Activated naive CD4-positive, alpha-beta T cell treated with anti-CD3 and anti-CD28 coated beads for 36 hours (primary cell): ENCODE results near the gene CFAP74. TPM values are rescaled to one million over a fixed set of nuclear protein-coding genes. Genes with fewer than 3 reads are reported as not detected.

ENCODE experiments used
- CTCF ChIA-PET: fragments of 350-600 bp; sonication (Branson Sonifier 250); formaldehyde crosslinking; loops from one replicate; lab custom pipeline; 2021; ENCODE audit warnings: antibody characterized with exemption; lab: Charles Lee
- DNase-seq: peaks from one replicate; pipeline ENCODE4 v3.0.0-alpha.2; 2020
- H3K27ac Mint-ChIP-seq: one replicate; pipeline ENCODE4 v1.8.0; 2021; ENCODE audit warnings: mild to moderate bottlenecking, mixed read lengths
- H3K27me3 Mint-ChIP-seq: one replicate; pipeline ENCODE4 v1.8.0; 2021; ENCODE audit warnings: low read depth, mixed read lengths
- H3K36me3 Mint-ChIP-seq: one replicate; pipeline ENCODE4 v1.8.0; 2021; ENCODE audit warnings: low read depth, mixed read lengths
- H3K4me1 Mint-ChIP-seq: one replicate; pipeline ENCODE4 v1.8.0; 2021; ENCODE audit warnings: low read depth, mixed read lengths
- H3K4me3 Mint-ChIP-seq: one replicate; pipeline ENCODE4 v1.8.0; 2021; ENCODE audit warnings: mild to moderate bottlenecking, moderate library complexity, mixed read lengths
- H3K9me3 Mint-ChIP-seq: one replicate; pipeline ENCODE4 v1.8.0; 2021; ENCODE audit warnings: mixed read lengths
- intact Hi-C: fragments of 100-400 bp; cut with micrococcal nuclease; formaldehyde crosslinking; loops from one replicate; pipeline ENCODE4 v1.15.1; 2023
- total RNA-seq, 2 experiments: library from RNA; stranded (reverse); gene quantifications; one replicate each; pipeline ENCODE4 v1.2.3, GENCODE V29; 2021

CFAP74 gene
- total RNA-seq, 2 experiments from 2014 or later, result not detected

- H3K36me3 Mint-ChIP-seq, result peaks cover 1% of the 10 kb centered on the region
- H3K27me3 Mint-ChIP-seq, result no peaks in the 10 kb centered on the region
- no peak for DNase-seq
- H3K4me3 Mint-ChIP-seq, result no peak overlapping the region
- intact Hi-C loops, result no loop called here
- H3K27ac Mint-ChIP-seq, result no peak overlapping the region
- CTCF ChIA-PET, result interaction anchor here (0.8 kb wide), 1 partner anchor 98 kb away, joined by 6 read pairs; no protein-coding TSS in a partner anchor
- peaks cover 10% of the 10 kb centered on the region for H3K9me3 Mint-ChIP-seq
- H3K4me1 Mint-ChIP-seq, result peaks cover 3% of the 10 kb centered on the region
Observed at GRCh38 chr1:1946540-1946939, 57.0 kb downstream of the CFAP74 start.

- intact Hi-C loops, result no loop called here
- CTCF ChIA-PET, result interaction anchor here (0.7 to 2.1 kb wide), 2 partner anchors 30 to 101 kb away, joined by 4 to 8 read pairs; no protein-coding TSS in a partner anchor
- H3K27me3 Mint-ChIP-seq, result no peaks in the 10 kb centered on the region
Observed at GRCh38 chr1:1945782-1946393, 57.7 kb downstream of the CFAP74 start.

GRCh38 chr1:1943834-1944570, 59.6 kb downstream of the CFAP74 start:
- peaks cover 3% of the 10 kb centered on the region for H3K4me1 Mint-ChIP-seq
- no peaks in the 10 kb centered on the region for H3K36me3 Mint-ChIP-seq
- no peak overlapping the region for H3K4me3 Mint-ChIP-seq
- DNase-seq, result peak; percentile 57
- CTCF ChIA-PET, result interaction anchor here (0.6 to 2.1 kb wide), 8 partner anchors 12 to 230 kb away, joined by 3 to 9 read pairs (median 4); no protein-coding TSS in a partner anchor
- H3K27ac Mint-ChIP-seq, result no peak overlapping the region
- intact Hi-C loops, result loop anchor here (1.0 kb wide), 1 partner anchor 102 kb away; no protein-coding TSS in a partner anchor
- H3K27me3 Mint-ChIP-seq, result no peaks in the 10 kb centered on the region
- H3K9me3 Mint-ChIP-seq, result no peaks in the 10 kb centered on the region

More at GRCh38 chr1:1945782-1946393, 57.7 kb downstream of the CFAP74 start:
- Mint-ChIP-seq H3K27ac (no peak overlapping the region), H3K4me3 (no peak overlapping the region), H3K36me3 (no peaks in the 10 kb centered on the region), H3K4me1 (peaks cover 3% of the 10 kb centered on the region), H3K9me3 (peaks cover 3% of the 10 kb centered on the region)
- DNase-seq, result no peak

GRCh38 chr1:1942753-1943656, 60.6 kb downstream of the CFAP74 start:
- H3K4me3 Mint-ChIP-seq, result no peak overlapping the region
- no peaks in the 10 kb centered on the region for H3K9me3 Mint-ChIP-seq
- H3K36me3 Mint-ChIP-seq, result no peaks in the 10 kb centered on the region
- DNase-seq, result no peak
- CTCF ChIA-PET, result interaction anchor here (0.5 to 1.6 kb wide), 3 partner anchors 12 to 18 kb away, joined by 3 to 4 read pairs (median 4); no protein-coding TSS in a partner anchor
- H3K27ac Mint-ChIP-seq, result no peak overlapping the region
- intact Hi-C loops, result no loop called here
- H3K4me1 Mint-ChIP-seq, result peaks cover 3% of the 10 kb centered on the region
- H3K27me3 Mint-ChIP-seq, result no peaks in the 10 kb centered on the region

- Mint-ChIP-seq H3K36me3 (no peaks in the 10 kb centered on the region), H3K27me3 (no peaks in the 10 kb centered on the region), H3K27ac (no peak overlapping the region), H3K9me3 (no peaks in the 10 kb centered on the region), H3K4me3 (no peak overlapping the region), H3K4me1 (peaks cover 3% of the 10 kb centered on the region)
- CTCF ChIA-PET, result interaction anchor here (0.6 to 1.5 kb wide), 2 partner anchors 11 to 103 kb away, joined by 3 to 8 read pairs; no protein-coding TSS in a partner anchor
- intact Hi-C loops, result no loop called here
- DNase-seq, result no peak
Observed at GRCh38 chr1:1941868-1942752, 61.5 kb downstream of the CFAP74 start.

- CTCF ChIA-PET, result interaction anchor here (0.6 to 1.5 kb wide), 2 partner anchors 10 to 104 kb away, joined by 3 to 8 read pairs; no protein-coding TSS in a partner anchor
- H3K4me3 Mint-ChIP-seq, result no peak overlapping the region
- peaks cover 3% of the 10 kb centered on the region for H3K4me1 Mint-ChIP-seq
- no peaks in the 10 kb centered on the region for H3K27me3 Mint-ChIP-seq
- DNase-seq, result no peak
- no peaks in the 10 kb centered on the region for H3K9me3 Mint-ChIP-seq
- intact Hi-C loops, result no loop called here
- no peak overlapping the region for H3K27ac Mint-ChIP-seq
- H3K36me3 Mint-ChIP-seq, result no peaks in the 10 kb centered on the region
Observed at GRCh38 chr1:1941211-1941841, 62.3 kb downstream of the CFAP74 start.

- Mint-ChIP-seq H3K4me3 (no peak overlapping the region), H3K36me3 (no peaks in the 10 kb centered on the region), H3K27me3 (no peaks in the 10 kb centered on the region), H3K27ac (no peak overlapping the region), H3K9me3 (peaks cover 4% of the 10 kb centered on the region), H3K4me1 (peaks cover 3% of the 10 kb centered on the region)
- DNase-seq, result no peak
- intact Hi-C loops, result no loop called here
- CTCF ChIA-PET, result no interaction called here
Observed at GRCh38 chr1:1940123-1940425, 63.5 kb downstream of the CFAP74 start.

- DNase-seq, result no peak
- no peak overlapping the region for H3K4me3 Mint-ChIP-seq
- no peaks in the 10 kb centered on the region for H3K27me3 Mint-ChIP-seq
- intact Hi-C loops, result no loop called here
- peaks cover 3% of the 10 kb centered on the region for H3K4me1 Mint-ChIP-seq
- H3K27ac Mint-ChIP-seq, result no peak overlapping the region
- CTCF ChIA-PET, result no interaction called here
- H3K9me3 Mint-ChIP-seq, result peaks cover 10% of the 10 kb centered on the region
- H3K36me3 Mint-ChIP-seq, result no peaks in the 10 kb centered on the region
Observed at GRCh38 chr1:1939296-1940122, 64.1 kb downstream of the CFAP74 start.

- H3K27ac Mint-ChIP-seq, result no peak overlapping the region
- intact Hi-C loops, result no loop called here
- H3K4me3 Mint-ChIP-seq, result no peak overlapping the region
- H3K9me3 Mint-ChIP-seq, result peaks cover 16% of the 10 kb centered on the region
- H3K36me3 Mint-ChIP-seq, result no peaks in the 10 kb centered on the region
- no peaks in the 10 kb centered on the region for H3K27me3 Mint-ChIP-seq
- peaks cover under 1% of the 10 kb centered on the region for H3K4me1 Mint-ChIP-seq
- no peak for DNase-seq
- CTCF ChIA-PET, result no interaction called here
Observed at GRCh38 chr1:1938613-1939295, 64.8 kb downstream of the CFAP74 start.

- CTCF ChIA-PET, result no interaction called here
- intact Hi-C loops, result no loop called here
- Mint-ChIP-seq H3K9me3 (peaks cover 16% of the 10 kb centered on the region), H3K27me3 (no peaks in the 10 kb centered on the region), H3K4me1 (no peaks in the 10 kb centered on the region), H3K36me3 (no peaks in the 10 kb centered on the region), H3K27ac (no peak overlapping the region), H3K4me3 (no peak overlapping the region)
- DNase-seq, result no peak
Observed at GRCh38 chr1:1938276-1938573, 65.4 kb downstream of the CFAP74 start.
